ENCODE measurements around the gene COG3. TPM values are rescaled to one million over a fixed set of nuclear protein-coding genes. Genes with fewer than 3 reads are reported as not detected.

COG3 gene
- total and polyA plus RNA-seq, 2 experiments from 2014 or later: 17.1 to 23.9 TPM

GRCh38 chr13:45529758-45530157, 65.0 kb downstream of the COG3 start (continued):
- TF ChIP-seq ZNF462 (CRISPR knock-in tag; IDR thresholded peaks at IDR 0.05) (no peak), NANOG (IDR thresholded peaks at IDR 0.05; ENCODE audit: borderline replicate concordance) (no peak), ETS1 (IDR thresholded peaks at IDR 0.05) (no peak), ZNF331 (CRISPR knock-in tag; IDR thresholded peaks at IDR 0.05; ENCODE audit: low read depth) (no peak), JUNB (IDR thresholded peaks at IDR 0.05; ENCODE audit: unreplicated experiment) (no peak)

GRCh38 chr13:45534604-45535003, 69.9 kb downstream of the COG3 start:
- Mint-ChIP-seq H3K27ac (no peak overlapping the region), H3K9me3 (no peaks in the 10 kb centered on the region), H3K4me3 (no peak overlapping the region), H3K4me1 (no peaks in the 10 kb centered on the region), H3K27me3 (ENCODE audit: insufficient read depth, low read depth, poor library complexity) (no peaks in the 10 kb centered on the region), H3K36me3 (ENCODE audit: low read depth) (peaks cover 6% of the 10 kb centered on the region; the same call in 2 of the 3 replicates)
- no peaks in the 10 kb centered on the region for H3K9me2 ChIP-seq (ENCODE audit: insufficient read depth)
- H3K4me3 ChIP-seq: no peak overlapping the region
- peaks cover 4% of the 10 kb centered on the region; the same call in 1 of the 2 replicates for H3K36me3 ChIP-seq (ENCODE audit: insufficient read depth)
- H3F3A ChIP-seq (replicated peaks; ENCODE audit: low read depth): no peaks in the 10 kb centered on the region
- no peak overlapping the region for H2AFZ ChIP-seq
- DNase-seq (ENCODE audit: low spot score) (no peak), ATAC-seq (no peak)
- H3K27ac ChIP-seq (ENCODE audit: low read depth): no peak overlapping the region
- H3K4me2 ChIP-seq: no peak overlapping the region
- TF ChIP-seq STAT1 (IDR thresholded peaks at IDR 0.05; ENCODE audit: unreplicated experiment): no peak
- no peak for TF ChIP-seq CTCF (conservative IDR thresholded peaks at IDR 0.05; ENCODE audit: low read depth in 2 of 2)
- H3K27me3 ChIP-seq (ENCODE audit: insufficient read depth): no peaks in the 10 kb centered on the region
- no peaks in the 10 kb centered on the region for H3K4me1 ChIP-seq (ENCODE audit: insufficient read depth)
- H4K20me1 ChIP-seq (replicated peaks; ENCODE audit: insufficient read depth): peaks cover 3% of the 10 kb centered on the region; the same call in 1 of the 2 replicates
- H3K79me2 ChIP-seq (replicated peaks; ENCODE audit: insufficient read depth): no peaks in the 10 kb centered on the region

Measured in GM23338 (cell line).